Measurements from ENCODE around the gene RBBP8NL. TPM values are rescaled to one million over a fixed set of nuclear protein-coding genes. Genes with fewer than 3 reads are reported as not detected.
A peak's percentile ranks its signal among the peaks of the same experiment; 100 is the strongest.

The RBBP8NL gene
- total RNA-seq, 1 experiment from 2014 or later, result 0.28 TPM

DNA sequence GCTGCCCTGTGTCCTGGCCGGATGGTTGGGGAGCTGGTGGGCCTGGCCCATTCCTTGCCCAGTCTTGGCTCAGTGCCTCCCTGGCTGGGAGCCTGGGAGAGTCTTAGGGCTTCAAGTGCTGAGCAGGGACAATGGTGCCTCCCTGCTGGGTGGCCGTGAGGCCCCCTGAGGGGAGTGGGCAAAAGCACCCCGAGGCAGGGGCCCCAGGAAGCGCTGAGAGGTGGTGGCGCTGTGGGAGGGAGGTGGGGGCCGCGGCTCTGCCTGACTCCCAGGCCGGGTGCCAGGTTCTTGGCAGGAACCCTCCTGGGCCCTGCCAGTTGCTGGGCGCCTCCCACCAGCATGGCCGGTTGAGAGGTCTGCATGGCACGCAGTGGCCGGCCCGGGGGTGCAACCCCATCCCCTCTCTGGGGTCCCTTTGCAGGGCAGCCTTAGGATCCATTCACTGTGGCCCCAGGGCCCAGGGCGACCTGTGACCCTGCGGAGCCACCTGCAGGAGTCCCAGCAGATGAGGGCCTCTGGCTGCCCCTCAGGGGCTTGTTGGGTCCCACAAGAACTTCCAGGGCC lies 49.6 kb downstream of the RBBP8NL start:
- no peak overlapping the region for H2BK5ac ChIP-seq (ENCODE audit: insufficient read length, low read length)
- H4K91ac ChIP-seq (ENCODE audit: insufficient read length, low read depth, low read length), result peak overlapping the region; percentile 53
- no peak overlapping the region for H3K56ac ChIP-seq (ENCODE audit: insufficient read length, low read depth, low read length)
- Mint-ChIP-seq H3K27ac (peak overlapping the region in 1 of 3 experiments; percentile 94; a peak in 2 of 7 replicates), H3K36me3 (ENCODE audit: insufficient read depth in 1 of 3, low read depth in 3 of 3) (peaks cover 12 to 21% (median 13%) of the 10 kb centered on the region in 3 experiments), H3K27me3 (ENCODE audit: low read depth) (peaks cover 2% of the 10 kb centered on the region; the same call in 1 of the 2 replicates), H3K4me3 (no peak overlapping the region), H3K9me3 (peaks cover 5 to 15% of the 10 kb centered on the region in 2 experiments), H3K4me1 (peaks cover 19 to 24% of the 10 kb centered on the region in 2 experiments)
- H4K5ac ChIP-seq (ENCODE audit: insufficient read length, low read depth, low read length), result no peak overlapping the region
- H3K4me2 ChIP-seq (ENCODE audit: insufficient read depth, insufficient read length, low read length), result no peak overlapping the region
- H3K4me1 ChIP-seq (ENCODE audit: insufficient read depth, low read length), result no peaks in the 10 kb centered on the region; the same call in 1 of the 2 replicates
- no peak overlapping the region for H3K9ac ChIP-seq (ENCODE audit: extremely low read depth, insufficient read length, low read length)
- no peak overlapping the region for H3T11ph ChIP-seq (ENCODE audit: low read length)
- H2AK5ac ChIP-seq (ENCODE audit: insufficient read length, low read length), result no peak overlapping the region
- H3K23me2 ChIP-seq (ENCODE audit: insufficient read length, low read depth, low read length, poor library complexity, severe bottlenecking), result no peaks in the 10 kb centered on the region
- 0 out of 2 replicates have a peak overlapping the region, but pooled peaks have one; percentile 39 for H3K14ac ChIP-seq (ENCODE audit: insufficient read depth, low read length)
- H2BK12ac ChIP-seq (ENCODE audit: insufficient read length, low read depth, low read length), result no peak overlapping the region
- no peak overlapping the region for H4K8ac ChIP-seq (replicated peaks; ENCODE audit: insufficient read length, low read depth, low read length)
- DNase-seq, result no peak
- no peak overlapping the region for H2BK20ac ChIP-seq (ENCODE audit: low read depth, low read length, poor library complexity, severe bottlenecking)
- no peaks in the 10 kb centered on the region for H3K79me1 ChIP-seq (ENCODE audit: insufficient read depth, low read depth, low read length, poor library complexity, severe bottlenecking)
- TF ChIP-seq, protein P1, sequence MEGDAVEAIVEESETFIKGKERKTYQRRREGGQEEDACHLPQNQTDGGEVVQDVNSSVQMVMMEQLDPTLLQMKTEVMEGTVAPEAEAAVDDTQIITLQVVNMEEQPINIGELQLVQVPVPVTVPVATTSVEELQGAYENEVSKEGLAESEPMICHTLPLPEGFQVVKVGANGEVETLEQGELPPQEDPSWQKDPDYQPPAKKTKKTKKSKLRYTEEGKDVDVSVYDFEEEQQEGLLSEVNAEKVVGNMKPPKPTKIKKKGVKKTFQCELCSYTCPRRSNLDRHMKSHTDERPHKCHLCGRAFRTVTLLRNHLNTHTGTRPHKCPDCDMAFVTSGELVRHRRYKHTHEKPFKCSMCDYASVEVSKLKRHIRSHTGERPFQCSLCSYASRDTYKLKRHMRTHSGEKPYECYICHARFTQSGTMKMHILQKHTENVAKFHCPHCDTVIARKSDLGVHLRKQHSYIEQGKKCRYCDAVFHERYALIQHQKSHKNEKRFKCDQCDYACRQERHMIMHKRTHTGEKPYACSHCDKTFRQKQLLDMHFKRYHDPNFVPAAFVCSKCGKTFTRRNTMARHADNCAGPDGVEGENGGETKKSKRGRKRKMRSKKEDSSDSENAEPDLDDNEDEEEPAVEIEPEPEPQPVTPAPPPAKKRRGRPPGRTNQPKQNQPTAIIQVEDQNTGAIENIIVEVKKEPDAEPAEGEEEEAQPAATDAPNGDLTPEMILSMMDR (conservative IDR thresholded peaks at IDR 0.05), result no peak
- no CpG with 5 or more reads among the region's 15 CpGs for WGBS (ENCODE audit: extremely low coverage, insufficient read length, low lambda C conversion rate)
- H2BK120ac ChIP-seq (ENCODE audit: low read depth, low read length, poor library complexity, severe bottlenecking), result no peak overlapping the region
- H3K79me2 ChIP-seq (ENCODE audit: insufficient read depth, low read length), result no peaks in the 10 kb centered on the region
- H2BK15ac ChIP-seq (ENCODE audit: low read depth, low read length), result no peak overlapping the region
- no peak overlapping the region for H3K23ac ChIP-seq (ENCODE audit: insufficient read length, low read depth, low read length)
- H3K27me3 ChIP-seq (ENCODE audit: insufficient read depth, low read length), result no peaks in the 10 kb centered on the region
- no peak overlapping the region for H2AFZ ChIP-seq (ENCODE audit: low read length)
- H4K20me1 ChIP-seq (ENCODE audit: control insufficient read depth, insufficient read depth, insufficient read length), result no peaks in the 10 kb centered on the region
- H3K18ac ChIP-seq (ENCODE audit: insufficient read length, low read depth, low read length), result peak overlapping the region; percentile 34
- no peaks in the 10 kb centered on the region for H3K9me3 ChIP-seq (ENCODE audit: control insufficient read depth, low read depth, low read length)
- no peak overlapping the region for H3K27ac ChIP-seq (ENCODE audit: insufficient read length, low read depth, low read length)
- no peak overlapping the region; the same call in 1 of the 2 replicates for H3K4ac ChIP-seq (ENCODE audit: low read depth, low read length)

Measured in H9 (cell line).